ENCODE measurements around the gene C10orf88.

DNA sequence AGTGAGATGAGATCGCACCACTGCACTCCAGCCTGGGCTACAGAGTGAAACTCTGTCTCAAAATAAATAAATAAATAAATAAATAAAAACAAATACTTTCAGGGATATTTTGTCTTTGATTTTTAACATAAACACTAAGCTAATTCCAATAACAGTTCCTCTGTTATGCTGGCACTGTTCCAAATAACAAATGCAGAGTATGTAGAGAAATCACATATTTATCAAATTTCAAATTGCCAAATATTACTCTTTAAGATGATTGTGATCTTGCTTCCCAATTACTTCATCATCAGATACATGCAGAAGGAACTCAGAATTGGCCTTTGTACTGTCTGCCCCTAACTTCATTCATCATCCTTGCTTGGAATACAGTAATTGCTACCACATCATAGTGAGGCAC is 23.9 kb downstream of the C10orf88 start:
- TF ChIP-seq CTCF (conservative IDR thresholded peaks at IDR 0.05 in 1 of 2, IDR thresholded peaks at IDR 0.05 in 1 of 2; ENCODE audit: extremely low read depth in 1 of 2, insufficient read depth in 1 of 2, low read depth in 1 of 2, low read length in 2 of 2) (no peak), EZH2 (IDR thresholded peaks at IDR 0.05; ENCODE audit: borderline replicate concordance, low read length) (no peak)

Measured in mammary epithelial cell (primary cell).